ENCODE data around the gene CALD1.

CALD1 gene

GRCh38 chr7:134938141-134938540 lies 158.7 kb downstream of the CALD1 start:
- H3K9me3 ChIP-seq (ENCODE audit: insufficient read depth, low read length) = no peaks in the 10 kb centered on the region
- H3K27me3 ChIP-seq (ENCODE audit: low read length) = no peaks in the 10 kb centered on the region
- H3K4me2 ChIP-seq (ENCODE audit: low read depth, low read length, poor library complexity, severe bottlenecking) = no peak overlapping the region
- H3K36me3 ChIP-seq (ENCODE audit: low read length) = no peaks in the 10 kb centered on the region
- no peaks in the 10 kb centered on the region for H3F3A ChIP-seq (ENCODE audit: insufficient read depth)
- no peak overlapping the region for H2AFZ ChIP-seq (ENCODE audit: low read depth, low read length, severe bottlenecking)
- H4K20me1 ChIP-seq (ENCODE audit: low read depth, low read length) = no peaks in the 10 kb centered on the region
- no peaks in the 10 kb centered on the region for H3K79me2 ChIP-seq (ENCODE audit: insufficient read depth, low read length)
- H3K4me3 ChIP-seq (ENCODE audit: insufficient read depth, low read length, poor library complexity, severe bottlenecking) = no peak overlapping the region
- no peaks in the 10 kb centered on the region for H3K9me2 ChIP-seq (replicated peaks; ENCODE audit: insufficient read depth, low read length)
- no peak overlapping the region for H3K9ac ChIP-seq (ENCODE audit: low read length)
- TF ChIP-seq EZH2phosphoT487 (conservative IDR thresholded peaks at IDR 0.05; ENCODE audit: low read length) = no peak
- TF ChIP-seq CTCF (IDR thresholded peaks at IDR 0.05; ENCODE audit: insufficient read depth, low read length, poor library complexity, severe bottlenecking) = no peak
- H3K27ac ChIP-seq (ENCODE audit: low read depth, low read length) = no peak overlapping the region

GRCh38 chr7:134939136-134939535 lies 159.7 kb downstream of the CALD1 start:
- no peaks in the 10 kb centered on the region for H3K79me2 ChIP-seq (ENCODE audit: insufficient read depth, low read length)

GRCh38 chr7:134940729-134941128 lies 161.3 kb downstream of the CALD1 start:
- no peak overlapping the region for H3K9ac ChIP-seq (ENCODE audit: low read length)
- H3K27me3 ChIP-seq (ENCODE audit: low read length) = no peaks in the 10 kb centered on the region
- H3K27ac ChIP-seq (ENCODE audit: low read depth, low read length) = no peak overlapping the region
- no peak for TF ChIP-seq EZH2phosphoT487 (conservative IDR thresholded peaks at IDR 0.05; ENCODE audit: low read length)
- TF ChIP-seq CTCF (IDR thresholded peaks at IDR 0.05; ENCODE audit: insufficient read depth, low read length, poor library complexity, severe bottlenecking) = no peak
- H3K4me3 ChIP-seq (ENCODE audit: insufficient read depth, low read length, poor library complexity, severe bottlenecking) = no peak overlapping the region
- no peaks in the 10 kb centered on the region for H3K36me3 ChIP-seq (ENCODE audit: low read length)
- H3F3A ChIP-seq (ENCODE audit: insufficient read depth) = no peaks in the 10 kb centered on the region
- no peak overlapping the region for H2AFZ ChIP-seq (ENCODE audit: low read depth, low read length, severe bottlenecking)
- no peaks in the 10 kb centered on the region for H3K9me3 ChIP-seq (ENCODE audit: insufficient read depth, low read length)
- H3K79me2 ChIP-seq (ENCODE audit: insufficient read depth, low read length) = no peaks in the 10 kb centered on the region
- no peaks in the 10 kb centered on the region for H4K20me1 ChIP-seq (ENCODE audit: low read depth, low read length)
- no peak overlapping the region for H3K4me2 ChIP-seq (ENCODE audit: low read depth, low read length, poor library complexity, severe bottlenecking)
- H3K9me2 ChIP-seq (replicated peaks; ENCODE audit: insufficient read depth, low read length) = no peaks in the 10 kb centered on the region

More at GRCh38 chr7:134939136-134939535, 159.7 kb downstream of the CALD1 start:
- no peak overlapping the region for H3K27ac ChIP-seq (ENCODE audit: low read depth, low read length)
- H3K4me3 ChIP-seq (ENCODE audit: insufficient read depth, low read length, poor library complexity, severe bottlenecking) = no peak overlapping the region
- no peaks in the 10 kb centered on the region for H4K20me1 ChIP-seq (ENCODE audit: low read depth, low read length)
- no peaks in the 10 kb centered on the region for H3K9me2 ChIP-seq (replicated peaks; ENCODE audit: insufficient read depth, low read length)
- no peak overlapping the region for H3K4me2 ChIP-seq (ENCODE audit: low read depth, low read length, poor library complexity, severe bottlenecking)
- H3K27me3 ChIP-seq (ENCODE audit: low read length) = no peaks in the 10 kb centered on the region
- no peaks in the 10 kb centered on the region for H3F3A ChIP-seq (ENCODE audit: insufficient read depth)
- no peaks in the 10 kb centered on the region for H3K9me3 ChIP-seq (ENCODE audit: insufficient read depth, low read length)
- TF ChIP-seq CTCF (IDR thresholded peaks at IDR 0.05; ENCODE audit: insufficient read depth, low read length, poor library complexity, severe bottlenecking) (no peak), EZH2phosphoT487 (conservative IDR thresholded peaks at IDR 0.05; ENCODE audit: low read length) (no peak)
- no peak overlapping the region for H3K9ac ChIP-seq (ENCODE audit: low read length)
- no peak overlapping the region for H2AFZ ChIP-seq (ENCODE audit: low read depth, low read length, severe bottlenecking)
- H3K36me3 ChIP-seq (ENCODE audit: low read length) = no peaks in the 10 kb centered on the region

All from SU-DHL-6 (cell line).